ENCODE results near the gene RNF112.

Gene RNF112

DNA sequence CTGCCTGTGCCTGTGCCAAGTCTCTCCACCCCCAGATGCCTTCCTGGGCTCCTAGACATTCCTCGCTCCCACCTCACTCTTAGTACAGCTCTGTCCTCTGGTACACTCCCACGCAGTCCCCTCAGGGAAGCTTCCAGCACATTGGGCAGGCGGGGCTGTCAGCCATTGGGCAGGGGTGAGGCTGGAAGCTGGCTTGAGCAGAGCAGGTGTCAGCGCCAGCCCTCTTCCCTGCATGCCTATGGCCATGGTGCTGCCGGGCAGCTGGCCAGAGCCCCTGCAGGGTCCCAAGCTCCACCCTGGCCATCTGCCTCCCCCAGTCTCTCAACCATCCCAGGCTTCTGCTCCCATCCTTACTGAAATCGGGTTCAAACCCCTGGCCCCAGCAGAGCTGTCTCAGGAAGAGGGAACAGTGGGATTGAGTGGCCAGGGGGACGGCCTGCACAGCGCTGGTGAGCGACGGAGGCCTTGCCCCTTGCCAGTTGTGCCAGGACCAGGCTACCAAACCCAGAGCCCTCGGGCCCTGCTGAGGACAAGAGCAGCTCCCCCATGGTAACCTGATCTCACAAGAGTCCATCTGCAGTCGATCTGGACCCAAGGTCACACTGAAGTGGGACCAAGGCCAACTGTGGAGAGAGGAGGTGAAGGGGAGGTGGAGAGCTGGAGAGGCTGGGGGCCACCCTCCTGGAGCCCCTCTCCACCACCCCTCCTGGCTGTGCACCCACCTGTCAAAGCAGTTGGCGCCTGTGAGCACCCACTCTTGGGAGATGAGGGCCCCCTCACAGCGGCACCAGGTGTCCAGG is 46.1 kb upstream of the RNF112 start:
- DNase-seq (ENCODE audit: low spot score): no peak
- H4K91ac ChIP-seq (ENCODE audit: low read depth, low read length, poor library complexity): no peak overlapping the region
- no peak overlapping the region for H3K9ac ChIP-seq (ENCODE audit: low read depth, low read length, poor library complexity)
- H3K27me3 ChIP-seq (ENCODE audit: control insufficient read depth in 3 of 3, insufficient read depth in 3 of 3, low read depth in 1 of 3, low read length in 3 of 3): no peaks in the 10 kb centered on the region
- H3K4me3 ChIP-seq (ENCODE audit: low read length in 2 of 2): no peak overlapping the region
- H3K9me3 ChIP-seq (replicated peaks in 1 of 2; ENCODE audit: control insufficient read depth in 2 of 2, insufficient read depth in 1 of 2, low read depth in 1 of 2, low read length in 2 of 2): no peaks in the 10 kb centered on the region
- H3K14ac ChIP-seq (ENCODE audit: low read length): no peak overlapping the region
- no peak overlapping the region for H3K27ac ChIP-seq (replicated peaks; ENCODE audit: low read length)
- no peak overlapping the region for H2BK120ac ChIP-seq (ENCODE audit: low read depth, low read length)
- H2BK12ac ChIP-seq (ENCODE audit: low read length): peak overlapping the region; percentile 51
- H3K79me1 ChIP-seq (ENCODE audit: low read depth, low read length): no peaks in the 10 kb centered on the region
- no peaks in the 10 kb centered on the region for H3K36me3 ChIP-seq (replicated peaks in 1 of 2; ENCODE audit: control insufficient read depth in 2 of 2, insufficient read depth in 2 of 2, low read length in 2 of 2)
- no peak overlapping the region for H3K4ac ChIP-seq (ENCODE audit: low read length)
- no peak overlapping the region for H3K23ac ChIP-seq (ENCODE audit: low read depth, low read length, poor library complexity)
- no peak overlapping the region for H2AFZ ChIP-seq (ENCODE audit: low read length)
- H2BK5ac ChIP-seq (ENCODE audit: low read length): no peak overlapping the region
- no peak overlapping the region for H4K8ac ChIP-seq (ENCODE audit: low read depth, low read length)
- no CpG with 5 or more reads among the region's 14 CpGs for WGBS, 2 donors (ENCODE audit: extremely low coverage in 2 of 2, insufficient read length in 2 of 2, insufficient replicate concordance in 1 of 2)
- peak overlapping the region; percentile 23 for H2AK5ac ChIP-seq (ENCODE audit: low read depth, low read length)
- peaks cover 0 to 7% of the 10 kb centered on the region in 2 donors for H3K4me1 ChIP-seq (ENCODE audit: control insufficient read depth in 2 of 2, insufficient read depth in 1 of 2, low read depth in 1 of 2, low read length in 2 of 2)
- H3K18ac ChIP-seq (ENCODE audit: low read length): peak overlapping the region; percentile 55
- H3K4me2 ChIP-seq (ENCODE audit: insufficient read depth, low read length, poor library complexity, severe bottlenecking): no peak overlapping the region
- peak overlapping the region; percentile 26 for H2BK15ac ChIP-seq (ENCODE audit: low read length)

DNA sequence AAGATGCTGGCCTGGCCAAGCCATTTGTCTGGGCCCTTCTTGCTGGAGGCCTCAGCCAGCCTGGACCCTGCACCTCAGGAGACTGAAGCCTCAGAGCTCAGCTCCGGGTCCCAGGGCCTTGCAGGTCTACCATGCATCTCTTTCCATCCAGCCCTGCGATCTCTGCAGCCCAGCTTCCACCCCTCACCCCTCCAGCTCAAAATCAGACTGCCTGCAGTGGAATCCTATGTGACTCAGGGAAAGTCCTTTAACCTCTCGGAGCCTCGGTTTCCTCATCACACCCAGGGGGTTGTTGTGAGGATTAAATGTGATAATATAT is 45.6 kb upstream of the RNF112 start:
- Histone ChIP-seq H3K4me2 (ENCODE audit: insufficient read depth, low read length, poor library complexity, severe bottlenecking) (no peak overlapping the region), H3K79me1 (ENCODE audit: low read depth, low read length) (no peaks in the 10 kb centered on the region), H3K9ac (ENCODE audit: low read depth, low read length, poor library complexity) (no peak overlapping the region), H4K91ac (ENCODE audit: low read depth, low read length, poor library complexity) (no peak overlapping the region), H3K36me3 (replicated peaks in 1 of 2; ENCODE audit: control insufficient read depth in 2 of 2, insufficient read depth in 2 of 2, low read length in 2 of 2) (no peaks in the 10 kb centered on the region), H3K4me3 (ENCODE audit: low read length in 2 of 2) (no peak overlapping the region), H3K4me1 (ENCODE audit: control insufficient read depth in 2 of 2, insufficient read depth in 1 of 2, low read depth in 1 of 2, low read length in 2 of 2) (peaks cover 0 to 7% of the 10 kb centered on the region in 2 donors), H2AK5ac (ENCODE audit: low read depth, low read length) (no peak overlapping the region), H2BK5ac (ENCODE audit: low read length) (no peak overlapping the region), H2AFZ (ENCODE audit: low read length) (no peak overlapping the region), H3K14ac (ENCODE audit: low read length) (no peak overlapping the region), H2BK12ac (ENCODE audit: low read length) (no peak overlapping the region), H3K18ac (ENCODE audit: low read length) (peak overlapping the region; percentile 55), H3K9me3 (replicated peaks in 1 of 2; ENCODE audit: control insufficient read depth in 2 of 2, insufficient read depth in 1 of 2, low read depth in 1 of 2, low read length in 2 of 2) (no peaks in the 10 kb centered on the region), H3K27me3 (ENCODE audit: control insufficient read depth in 3 of 3, insufficient read depth in 3 of 3, low read depth in 1 of 3, low read length in 3 of 3) (no peaks in the 10 kb centered on the region), H2BK120ac (ENCODE audit: low read depth, low read length) (no peak overlapping the region), H3K4ac (ENCODE audit: low read length) (no peak overlapping the region), H3K27ac (replicated peaks; ENCODE audit: low read length) (no peak overlapping the region), H3K23ac (ENCODE audit: low read depth, low read length, poor library complexity) (no peak overlapping the region), H4K8ac (ENCODE audit: low read depth, low read length) (no peak overlapping the region), H2BK15ac (ENCODE audit: low read length) (no peak overlapping the region)
- DNase-seq (ENCODE audit: low spot score): no peak
- WGBS, 2 donors (ENCODE audit: extremely low coverage in 2 of 2, insufficient read length in 2 of 2, insufficient replicate concordance in 1 of 2): no CpG with 5 or more reads among the region's 4 CpGs

GRCh38 chr17:19365833-19366636 is 45.0 kb upstream of the RNF112 start:
- no peaks in the 10 kb centered on the region for H3K36me3 ChIP-seq (replicated peaks in 1 of 2; ENCODE audit: control insufficient read depth in 2 of 2, insufficient read depth in 2 of 2, low read length in 2 of 2)

DNA sequence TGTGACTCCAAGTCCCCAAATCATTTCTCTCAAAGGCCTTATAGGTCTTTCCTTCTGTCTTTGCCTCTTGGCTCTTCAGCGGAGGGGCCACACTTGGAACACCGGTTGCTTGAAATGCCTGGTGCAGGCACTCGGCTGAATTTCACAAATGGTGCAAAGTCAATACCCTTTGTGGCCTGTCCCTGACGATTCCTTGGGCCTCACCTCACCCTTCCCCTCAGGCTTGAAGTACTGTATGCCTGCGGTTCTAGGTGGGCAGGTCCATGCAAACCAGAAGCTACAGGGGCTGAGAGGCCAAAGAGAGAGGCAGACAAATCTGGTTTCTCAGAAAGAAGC is 44.4 kb upstream of the RNF112 start:
- no peak overlapping the region for H3K18ac ChIP-seq (ENCODE audit: low read length)
- H4K8ac ChIP-seq (ENCODE audit: low read depth, low read length): no peak overlapping the region
- no peak overlapping the region for H2AFZ ChIP-seq (ENCODE audit: low read length)
- H2BK5ac ChIP-seq (ENCODE audit: low read length): no peak overlapping the region
- no peak overlapping the region for H3K4me3 ChIP-seq (ENCODE audit: low read length in 2 of 2)
- no peaks in the 10 kb centered on the region for H3K27me3 ChIP-seq (ENCODE audit: control insufficient read depth in 3 of 3, insufficient read depth in 3 of 3, low read depth in 1 of 3, low read length in 3 of 3)
- H3K23ac ChIP-seq (ENCODE audit: low read depth, low read length, poor library complexity): no peak overlapping the region
- H3K9me3 ChIP-seq (replicated peaks in 1 of 2; ENCODE audit: control insufficient read depth in 2 of 2, insufficient read depth in 1 of 2, low read depth in 1 of 2, low read length in 2 of 2): no peaks in the 10 kb centered on the region
- H2BK120ac ChIP-seq (ENCODE audit: low read depth, low read length): no peak overlapping the region
- no peak overlapping the region for H3K27ac ChIP-seq (replicated peaks; ENCODE audit: low read length)
- no peaks in the 10 kb centered on the region for H3K79me1 ChIP-seq (ENCODE audit: low read depth, low read length)
- no peak overlapping the region for H3K4me2 ChIP-seq (ENCODE audit: insufficient read depth, low read length, poor library complexity, severe bottlenecking)
- no peaks in the 10 kb centered on the region for H3K36me3 ChIP-seq (replicated peaks in 1 of 2; ENCODE audit: control insufficient read depth in 2 of 2, insufficient read depth in 2 of 2, low read length in 2 of 2)
- H3K4ac ChIP-seq (ENCODE audit: low read length): no peak overlapping the region
- WGBS, 2 donors (ENCODE audit: extremely low coverage in 2 of 2, insufficient read length in 2 of 2, insufficient replicate concordance in 1 of 2): no CpG with 5 or more reads among the region's 5 CpGs
- H3K14ac ChIP-seq (ENCODE audit: low read length): no peak overlapping the region
- H2AK5ac ChIP-seq (ENCODE audit: low read depth, low read length): no peak overlapping the region
- no peak overlapping the region for H2BK15ac ChIP-seq (ENCODE audit: low read length)
- no peak for DNase-seq (ENCODE audit: low spot score)
- no peak overlapping the region for H3K9ac ChIP-seq (ENCODE audit: low read depth, low read length, poor library complexity)
- H2BK12ac ChIP-seq (ENCODE audit: low read length): no peak overlapping the region
- H4K91ac ChIP-seq (ENCODE audit: low read depth, low read length, poor library complexity): no peak overlapping the region
- H3K4me1 ChIP-seq (ENCODE audit: control insufficient read depth in 2 of 2, insufficient read depth in 1 of 2, low read depth in 1 of 2, low read length in 2 of 2): peaks cover 0 to 5% of the 10 kb centered on the region in 2 donors

More at GRCh38 chr17:19365833-19366636, 45.0 kb upstream of the RNF112 start:
- Histone ChIP-seq H3K79me1 (ENCODE audit: low read depth, low read length) (no peaks in the 10 kb centered on the region), H2BK12ac (ENCODE audit: low read length) (no peak overlapping the region), H4K91ac (ENCODE audit: low read depth, low read length, poor library complexity) (no peak overlapping the region), H3K27me3 (ENCODE audit: control insufficient read depth in 3 of 3, insufficient read depth in 3 of 3, low read depth in 1 of 3, low read length in 3 of 3) (no peaks in the 10 kb centered on the region), H3K9me3 (replicated peaks in 1 of 2; ENCODE audit: control insufficient read depth in 2 of 2, insufficient read depth in 1 of 2, low read depth in 1 of 2, low read length in 2 of 2) (no peaks in the 10 kb centered on the region), H2BK5ac (ENCODE audit: low read length) (no peak overlapping the region), H3K4ac (ENCODE audit: low read length) (peak overlapping the region; percentile 56), H3K27ac (replicated peaks; ENCODE audit: low read length) (no peak overlapping the region), H3K4me3 (ENCODE audit: low read length in 2 of 2) (no peak overlapping the region), H3K4me1 (ENCODE audit: control insufficient read depth in 2 of 2, insufficient read depth in 1 of 2, low read depth in 1 of 2, low read length in 2 of 2) (peaks cover 0 to 7% of the 10 kb centered on the region in 2 donors), H2BK120ac (ENCODE audit: low read depth, low read length) (no peak overlapping the region), H3K9ac (ENCODE audit: low read depth, low read length, poor library complexity) (no peak overlapping the region), H3K23ac (ENCODE audit: low read depth, low read length, poor library complexity) (no peak overlapping the region), H3K4me2 (ENCODE audit: insufficient read depth, low read length, poor library complexity, severe bottlenecking) (no peak overlapping the region), H3K18ac (ENCODE audit: low read length) (no peak overlapping the region), H3K14ac (ENCODE audit: low read length) (no peak overlapping the region), H2BK15ac (ENCODE audit: low read length) (no peak overlapping the region), H2AK5ac (ENCODE audit: low read depth, low read length) (no peak overlapping the region), H4K8ac (ENCODE audit: low read depth, low read length) (no peak overlapping the region), H2AFZ (ENCODE audit: low read length) (no peak overlapping the region)
- no CpG with 5 or more reads among the region's 9 CpGs for whole genome bisulfite sequencing, 2 donors (ENCODE audit: extremely low coverage in 2 of 2, insufficient read length in 2 of 2, insufficient replicate concordance in 1 of 2)
- DNase-seq (ENCODE audit: low spot score): no peak

Measured in neuronal stem cell (in vitro differentiated cells).